HEK293 (cell line): ENCODE data around the gene AATF.

Experiments used
- CTCF ChIA-PET: fragments of 350-600 bp; formaldehyde crosslinking; extraction: SDS; loops from one replicate; lab custom pipeline; 2021; ENCODE audit warnings: antibody characterized with exemption; lab: Yijun Ruan, JAX
- POLR2A ChIA-PET: fragments of 300-600 bp; formaldehyde crosslinking; extraction: SDS; loops from one replicate; lab custom pipeline; 2020; ENCODE audit warnings: antibody characterized with exemption, inconsistent platforms; lab: Yijun Ruan, JAX
- H3K27ac ChIP-seq: fragments of 200-500 bp; sonication (Bioruptor generic); 2 replicates; pipeline ENCODE4 v1.5.1; 2014; ENCODE audit warnings: low read depth, low read length, control low read depth, inconsistent platforms; ENCODE audit errors: extremely low read depth
- H3K36me3 ChIP-seq, 2 experiments: fragments of 200-500 bp in 1 of 2; sonication (Bioruptor generic) in 1 of 2; 1 replicate in 1 of 2; 2 replicates in 1 of 2; pipeline ENCODE4 v1.5.1; 2014 to 2017; ENCODE audit warnings: inconsistent platforms in 2 of 2, low read length in 2 of 2; ENCODE audit not compliant: control insufficient read depth in 2 of 2, insufficient read depth in 1 of 2
- H3K4me1 ChIP-seq: fragments of 200-500 bp; sonication (Bioruptor generic); 2 replicates; pipeline ENCODE4 v1.5.1; 2014; ENCODE audit warnings: mild to moderate bottlenecking, low read length, inconsistent platforms; ENCODE audit not compliant: control insufficient read depth, insufficient read depth
- H3K4me3 ChIP-seq: 2 replicates; pipeline ENCODE4 v1.5.1; 2011; ENCODE audit warnings: low read depth, mild to moderate bottlenecking, control low read depth, low read length, moderate library complexity
- H3K9me3 ChIP-seq: fragments of 200-500 bp; sonication (Bioruptor generic); 2 replicates; pipeline ENCODE4 v1.5.1; 2014; ENCODE audit warnings: low read depth, low read length, inconsistent platforms; ENCODE audit not compliant: control insufficient read depth, insufficient read depth
- BCL11A ChIP-seq: fragments of 450-650 bp; formaldehyde crosslinking; IDR thresholded peaks from 2 replicates; pipeline ENCODE4 v1.5.1; 2016; ENCODE audit warnings: low read depth, missing biosample characterization, missing genetic modification characterization
- EGR2 ChIP-seq: fragments of 450-650 bp; formaldehyde crosslinking; IDR thresholded peaks from 2 replicates; pipeline ENCODE4 v1.5.1; 2016; ENCODE audit warnings: low read depth, missing biosample characterization, missing genetic modification characterization
- GLI2 ChIP-seq: fragments of 450-650 bp; formaldehyde crosslinking; IDR thresholded peaks from 2 replicates; pipeline ENCODE4; 2017; ENCODE audit warnings: missing biosample characterization, missing genetic modification characterization, low read depth, borderline replicate concordance
- HOXC10 ChIP-seq: sonication (generic); formaldehyde crosslinking; IDR thresholded peaks from 2 replicates; pipeline ENCODE4 v1.8.1; 2023; ENCODE audit warnings: mild to moderate bottlenecking, missing genetic modification reagents
- TRIM28 ChIP-seq: IDR thresholded peaks from 2 replicates; pipeline ENCODE4 v1.6.1; 2011; ENCODE audit warnings: low read length, control low read depth, borderline replicate concordance
- YY1 ChIP-seq: fragments of 450-650 bp; formaldehyde crosslinking; IDR thresholded peaks from 2 replicates; pipeline ENCODE4 v1.5.1; 2018; ENCODE audit warnings: missing biosample characterization, missing genetic modification characterization
- YY2 ChIP-seq: fragments of 450-650 bp; formaldehyde crosslinking; IDR thresholded peaks from 2 replicates; pipeline ENCODE4 v1.5.1; 2016; ENCODE audit warnings: missing biosample characterization, missing genetic modification characterization
- ZBTB21 ChIP-seq: fragments of 450-650 bp; formaldehyde crosslinking; IDR thresholded peaks from 2 replicates; pipeline ENCODE4 v1.5.1; 2017; ENCODE audit warnings: missing biosample characterization, missing genetic modification characterization
- ZBTB7A ChIP-seq: fragments of 450-650 bp; formaldehyde crosslinking; IDR thresholded peaks from 2 replicates; pipeline ENCODE4 v1.5.1; 2016; ENCODE audit warnings: low read depth, missing biosample characterization, missing genetic modification characterization
- ZNF175 ChIP-seq: fragments of 450-650 bp; formaldehyde crosslinking; IDR thresholded peaks from 2 replicates; pipeline ENCODE4 v1.5.1; 2016; ENCODE audit warnings: missing biosample characterization, missing genetic modification characterization
- ZNF2 ChIP-seq: fragments of 450-650 bp; formaldehyde crosslinking; IDR thresholded peaks from 2 replicates; pipeline ENCODE4 v1.5.1; 2016; ENCODE audit warnings: missing biosample characterization, missing genetic modification characterization
- ZNF248 ChIP-seq: fragments of 450-650 bp; formaldehyde crosslinking; IDR thresholded peaks from 2 replicates; pipeline ENCODE4 v1.5.1; 2017; ENCODE audit warnings: missing biosample characterization, missing genetic modification characterization
- ZNF335 ChIP-seq: fragments of 450-650 bp; formaldehyde crosslinking; conservative IDR thresholded peaks from 2 replicates; pipeline ENCODE4 v1.5.1; 2016; ENCODE audit warnings: missing biosample characterization, missing genetic modification characterization
- ZNF341 ChIP-seq: fragments of 450-650 bp; formaldehyde crosslinking; IDR thresholded peaks from 2 replicates; pipeline ENCODE4; 2016; ENCODE audit warnings: low read depth, missing biosample characterization, missing genetic modification characterization
- ZNF354C ChIP-seq: fragments of 450-650 bp; formaldehyde crosslinking; IDR thresholded peaks from 2 replicates; pipeline ENCODE4 v1.5.1; 2016; ENCODE audit warnings: missing biosample characterization, missing genetic modification characterization, low read depth, borderline replicate concordance
- ZNF394 ChIP-seq: fragments of 450-650 bp; formaldehyde crosslinking; IDR thresholded peaks from 2 replicates; pipeline ENCODE4 v1.5.1; 2016; ENCODE audit warnings: missing biosample characterization, missing genetic modification characterization, mild to moderate bottlenecking, moderate library complexity, borderline replicate concordance
- ZNF423 ChIP-seq: fragments of 450-650 bp; formaldehyde crosslinking; IDR thresholded peaks from 2 replicates; pipeline ENCODE4 v1.5.1; 2016; ENCODE audit warnings: missing biosample characterization, missing genetic modification characterization
- ZNF521 ChIP-seq: fragments of 450-650 bp; formaldehyde crosslinking; IDR thresholded peaks from 2 replicates; pipeline ENCODE4 v1.5.1; 2017; ENCODE audit warnings: missing biosample characterization, mild to moderate bottlenecking, missing genetic modification characterization
- ZNF560 ChIP-seq: fragments of 450-650 bp; formaldehyde crosslinking; IDR thresholded peaks from 2 replicates; pipeline ENCODE4 v1.5.1; 2017; ENCODE audit warnings: missing biosample characterization, missing genetic modification characterization, borderline replicate concordance
- ZNF747 ChIP-seq: fragments of 450-650 bp; formaldehyde crosslinking; IDR thresholded peaks from 2 replicates; pipeline ENCODE4 v1.5.1; 2016; ENCODE audit warnings: missing biosample characterization, missing genetic modification characterization
- ZNF776 ChIP-seq: fragments of 450-650 bp; formaldehyde crosslinking; IDR thresholded peaks from 2 replicates; pipeline ENCODE4 v1.5.0; 2017; ENCODE audit warnings: missing biosample characterization, missing genetic modification characterization, borderline replicate concordance
- ZNF777 ChIP-seq: fragments of 450-650 bp; formaldehyde crosslinking; IDR thresholded peaks from 2 replicates; pipeline ENCODE4 v1.5.1; 2017; ENCODE audit warnings: missing biosample characterization, missing genetic modification characterization, borderline replicate concordance
- ZSCAN23 ChIP-seq: fragments of 450-650 bp; formaldehyde crosslinking; IDR thresholded peaks from 2 replicates; pipeline ENCODE4 v1.5.1; 2016; ENCODE audit warnings: missing biosample characterization, missing genetic modification characterization
- TF ChIP-seq, protein P1 (sequence below): fragments of 450-650 bp; formaldehyde crosslinking; IDR thresholded peaks from 2 replicates; pipeline ENCODE4 v1.5.1; 2016; ENCODE audit warnings: missing biosample characterization, missing genetic modification characterization
- TF ChIP-seq, protein P2 (sequence below): fragments of 450-650 bp; formaldehyde crosslinking; IDR thresholded peaks from 2 replicates; pipeline ENCODE4 v1.5.1; 2016; ENCODE audit warnings: missing biosample characterization, missing genetic modification characterization
- TF ChIP-seq, protein P3 (sequence below): fragments of 450-650 bp; formaldehyde crosslinking; conservative IDR thresholded peaks from 2 replicates; pipeline ENCODE4 v1.5.1; 2016; ENCODE audit warnings: low read depth, missing biosample characterization, missing genetic modification characterization

AATF gene, protein sequence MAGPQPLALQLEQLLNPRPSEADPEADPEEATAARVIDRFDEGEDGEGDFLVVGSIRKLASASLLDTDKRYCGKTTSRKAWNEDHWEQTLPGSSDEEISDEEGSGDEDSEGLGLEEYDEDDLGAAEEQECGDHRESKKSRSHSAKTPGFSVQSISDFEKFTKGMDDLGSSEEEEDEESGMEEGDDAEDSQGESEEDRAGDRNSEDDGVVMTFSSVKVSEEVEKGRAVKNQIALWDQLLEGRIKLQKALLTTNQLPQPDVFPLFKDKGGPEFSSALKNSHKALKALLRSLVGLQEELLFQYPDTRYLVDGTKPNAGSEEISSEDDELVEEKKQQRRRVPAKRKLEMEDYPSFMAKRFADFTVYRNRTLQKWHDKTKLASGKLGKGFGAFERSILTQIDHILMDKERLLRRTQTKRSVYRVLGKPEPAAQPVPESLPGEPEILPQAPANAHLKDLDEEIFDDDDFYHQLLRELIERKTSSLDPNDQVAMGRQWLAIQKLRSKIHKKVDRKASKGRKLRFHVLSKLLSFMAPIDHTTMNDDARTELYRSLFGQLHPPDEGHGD

DNA sequence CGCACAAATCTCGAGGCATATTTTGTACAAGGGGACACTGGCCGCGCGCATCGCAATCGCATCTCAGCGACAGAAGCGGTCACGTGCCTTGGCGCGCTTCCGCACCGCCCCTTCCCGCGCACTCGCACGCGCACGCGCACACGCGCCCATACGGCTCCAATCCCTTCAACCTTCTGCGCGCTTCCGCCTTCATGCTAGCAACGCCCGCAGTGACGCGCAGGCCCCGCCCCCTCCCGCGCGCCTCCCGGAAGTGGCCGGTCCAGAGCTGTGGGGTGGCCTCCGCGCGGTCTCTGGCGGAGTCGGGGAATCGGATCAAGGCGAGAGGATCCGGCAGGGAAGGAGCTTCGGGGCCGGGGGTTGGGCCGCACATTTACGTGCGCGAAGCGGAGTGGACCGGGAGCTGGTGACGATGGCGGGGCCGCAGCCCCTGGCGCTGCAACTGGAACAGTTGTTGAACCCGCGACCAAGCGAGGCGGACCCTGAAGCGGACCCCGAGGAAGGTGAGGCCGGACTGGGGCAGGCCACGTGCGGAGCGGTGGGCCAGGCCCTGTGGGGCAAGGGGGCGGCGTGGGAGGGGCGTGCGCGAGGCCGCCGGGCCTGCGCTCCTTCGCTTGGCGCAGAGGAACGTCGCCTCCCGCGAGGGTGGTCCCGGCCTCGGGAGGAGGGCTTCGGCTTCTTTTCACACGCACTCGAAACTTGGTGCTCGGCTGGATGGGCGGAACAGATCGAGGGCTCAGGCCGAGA lies at the start of gene AATF:
TSS of gene AATF (plus strand) at position 238 of the 744 bp plus-strand sequence. CDS start at position 410, 172 bp downstream.
- Histone ChIP-seq H3K36me3 (peaks cover 26 to 35% of the 10 kb centered on the region in 2 experiments), H3K27ac (peak within 1 kb of the TSS; percentile 85), H3K4me1 (peaks cover 3% of the 10 kb centered on the region; the same call in 1 of the 2 replicates), H3K9me3 (no peaks in the 10 kb centered on the region), H3K4me3 (peak within 1 kb of the TSS; percentile 89)
- POLR2A ChIA-PET, result interaction anchor here (0.7 to 5.3 kb wide), 15 partner anchors 12 to 346 kb away, joined by 3 to 92 read pairs (median 3); partner anchors contain the start of gene LHX1
- CTCF ChIA-PET, result interaction anchor here (0.6 to 3.2 kb wide), 7 partner anchors 12 to 276 kb away, joined by 3 to 22 read pairs (median 4); partner anchors contain the start of gene LHX1
- no peak; the same call in 1 of the 2 replicates for TF ChIP-seq ZSCAN23 (tag by site-specific recombination)
- TF ChIP-seq ZNF747 (tag by site-specific recombination), result no peak
- TF ChIP-seq ZNF521 (tag by site-specific recombination), result no peak
- no peak for TF ChIP-seq YY2 (tag by site-specific recombination)
- TF ChIP-seq GLI2 (tag by site-specific recombination), result no peak
- TF ChIP-seq HOXC10 (CRISPR knock-in tag), result peak; percentile 89; the same call in 1 of the 2 replicates
- TF ChIP-seq ZNF776 (tag by site-specific recombination), result no peak
- peak; percentile 49 for TF ChIP-seq ZBTB7A
- no peak for TF ChIP-seq ZNF248 (tag by site-specific recombination)
- TF ChIP-seq, protein P1, sequence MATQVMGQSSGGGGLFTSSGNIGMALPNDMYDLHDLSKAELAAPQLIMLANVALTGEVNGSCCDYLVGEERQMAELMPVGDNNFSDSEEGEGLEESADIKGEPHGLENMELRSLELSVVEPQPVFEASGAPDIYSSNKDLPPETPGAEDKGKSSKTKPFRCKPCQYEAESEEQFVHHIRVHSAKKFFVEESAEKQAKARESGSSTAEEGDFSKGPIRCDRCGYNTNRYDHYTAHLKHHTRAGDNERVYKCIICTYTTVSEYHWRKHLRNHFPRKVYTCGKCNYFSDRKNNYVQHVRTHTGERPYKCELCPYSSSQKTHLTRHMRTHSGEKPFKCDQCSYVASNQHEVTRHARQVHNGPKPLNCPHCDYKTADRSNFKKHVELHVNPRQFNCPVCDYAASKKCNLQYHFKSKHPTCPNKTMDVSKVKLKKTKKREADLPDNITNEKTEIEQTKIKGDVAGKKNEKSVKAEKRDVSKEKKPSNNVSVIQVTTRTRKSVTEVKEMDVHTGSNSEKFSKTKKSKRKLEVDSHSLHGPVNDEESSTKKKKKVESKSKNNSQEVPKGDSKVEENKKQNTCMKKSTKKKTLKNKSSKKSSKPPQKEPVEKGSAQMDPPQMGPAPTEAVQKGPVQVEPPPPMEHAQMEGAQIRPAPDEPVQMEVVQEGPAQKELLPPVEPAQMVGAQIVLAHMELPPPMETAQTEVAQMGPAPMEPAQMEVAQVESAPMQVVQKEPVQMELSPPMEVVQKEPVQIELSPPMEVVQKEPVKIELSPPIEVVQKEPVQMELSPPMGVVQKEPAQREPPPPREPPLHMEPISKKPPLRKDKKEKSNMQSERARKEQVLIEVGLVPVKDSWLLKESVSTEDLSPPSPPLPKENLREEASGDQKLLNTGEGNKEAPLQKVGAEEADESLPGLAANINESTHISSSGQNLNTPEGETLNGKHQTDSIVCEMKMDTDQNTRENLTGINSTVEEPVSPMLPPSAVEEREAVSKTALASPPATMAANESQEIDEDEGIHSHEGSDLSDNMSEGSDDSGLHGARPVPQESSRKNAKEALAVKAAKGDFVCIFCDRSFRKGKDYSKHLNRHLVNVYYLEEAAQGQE (tag by site-specific recombination), result no peak
- no peak for TF ChIP-seq ZBTB21 (tag by site-specific recombination)
- no peak for TF ChIP-seq TRIM28
- 0 out of 2 replicates have a peak, but pooled peaks have one; percentile 20 for TF ChIP-seq ZNF2
- TF ChIP-seq ZNF341 (tag by site-specific recombination), result peak; percentile 53; the same call in 1 of the 2 replicates
- TF ChIP-seq ZNF777 (tag by site-specific recombination), result no peak
- no peak; the same call in 1 of the 2 replicates for TF ChIP-seq ZNF394 (tag by site-specific recombination)
- TF ChIP-seq ZNF423 (tag by site-specific recombination), result no peak
- no peak for TF ChIP-seq ZNF354C (tag by site-specific recombination)
- peak; percentile 42; the same call in 1 of the 2 replicates for TF ChIP-seq YY1 (tag by site-specific recombination)
- TF ChIP-seq BCL11A (tag by site-specific recombination), result no peak
- TF ChIP-seq, protein P2, sequence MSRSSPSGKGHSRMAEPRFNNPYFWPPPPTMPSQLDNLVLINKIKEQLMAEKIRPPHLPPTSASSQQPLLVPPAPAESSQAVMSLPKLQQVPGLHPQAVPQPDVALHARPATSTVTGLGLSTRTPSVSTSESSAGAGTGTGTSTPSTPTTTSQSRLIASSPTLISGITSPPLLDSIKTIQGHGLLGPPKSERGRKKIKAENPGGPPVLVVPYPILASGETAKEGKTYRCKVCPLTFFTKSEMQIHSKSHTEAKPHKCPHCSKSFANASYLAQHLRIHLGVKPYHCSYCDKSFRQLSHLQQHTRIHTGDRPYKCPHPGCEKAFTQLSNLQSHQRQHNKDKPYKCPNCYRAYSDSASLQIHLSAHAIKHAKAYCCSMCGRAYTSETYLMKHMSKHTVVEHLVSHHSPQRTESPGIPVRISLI, result no peak
- TF ChIP-seq, protein P3, sequence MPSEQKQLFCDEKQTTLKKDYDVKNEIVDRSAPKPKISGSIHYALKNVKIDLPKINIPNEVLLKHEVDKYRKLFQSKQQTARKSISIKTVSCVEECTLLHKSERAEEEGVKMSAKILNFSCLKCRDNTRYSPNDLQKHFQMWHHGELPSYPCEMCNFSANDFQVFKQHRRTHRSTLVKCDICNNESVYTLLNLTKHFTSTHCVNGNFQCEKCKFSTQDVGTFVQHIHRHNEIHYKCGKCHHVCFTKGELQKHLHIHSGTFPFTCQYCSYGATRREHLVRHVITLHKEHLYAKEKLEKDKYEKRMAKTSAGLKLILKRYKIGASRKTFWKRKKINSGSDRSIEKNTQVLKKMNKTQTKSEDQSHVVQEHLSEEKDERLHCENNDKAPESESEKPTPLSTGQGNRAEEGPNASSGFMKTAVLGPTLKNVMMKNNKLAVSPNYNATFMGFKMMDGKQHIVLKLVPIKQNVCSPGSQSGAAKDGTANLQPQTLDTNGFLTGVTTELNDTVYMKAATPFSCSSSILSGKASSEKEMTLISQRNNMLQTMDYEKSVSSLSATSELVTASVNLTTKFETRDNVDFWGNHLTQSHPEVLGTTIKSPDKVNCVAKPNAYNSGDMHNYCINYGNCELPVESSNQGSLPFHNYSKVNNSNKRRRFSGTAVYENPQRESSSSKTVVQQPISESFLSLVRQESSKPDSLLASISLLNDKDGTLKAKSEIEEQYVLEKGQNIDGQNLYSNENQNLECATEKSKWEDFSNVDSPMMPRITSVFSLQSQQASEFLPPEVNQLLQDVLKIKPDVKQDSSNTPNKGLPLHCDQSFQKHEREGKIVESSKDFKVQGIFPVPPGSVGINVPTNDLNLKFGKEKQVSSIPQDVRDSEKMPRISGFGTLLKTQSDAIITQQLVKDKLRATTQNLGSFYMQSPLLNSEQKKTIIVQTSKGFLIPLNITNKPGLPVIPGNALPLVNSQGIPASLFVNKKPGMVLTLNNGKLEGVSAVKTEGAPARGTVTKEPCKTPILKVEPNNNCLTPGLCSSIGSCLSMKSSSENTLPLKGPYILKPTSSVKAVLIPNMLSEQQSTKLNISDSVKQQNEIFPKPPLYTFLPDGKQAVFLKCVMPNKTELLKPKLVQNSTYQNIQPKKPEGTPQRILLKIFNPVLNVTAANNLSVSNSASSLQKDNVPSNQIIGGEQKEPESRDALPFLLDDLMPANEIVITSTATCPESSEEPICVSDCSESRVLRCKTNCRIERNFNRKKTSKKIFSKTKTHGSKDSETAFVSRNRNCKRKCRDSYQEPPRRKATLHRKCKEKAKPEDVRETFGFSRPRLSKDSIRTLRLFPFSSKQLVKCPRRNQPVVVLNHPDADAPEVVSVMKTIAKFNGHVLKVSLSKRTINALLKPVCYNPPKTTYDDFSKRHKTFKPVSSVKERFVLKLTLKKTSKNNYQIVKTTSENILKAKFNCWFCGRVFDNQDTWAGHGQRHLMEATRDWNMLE (tag by site-specific recombination), result no peak
- TF ChIP-seq ZNF175 (tag by site-specific recombination), result no peak
- TF ChIP-seq ZNF335 (tag by site-specific recombination), result peak; percentile 94
- no peak for TF ChIP-seq ZNF560 (tag by site-specific recombination)
- TF ChIP-seq EGR2 (tag by site-specific recombination), result peak; percentile 87
